Nephron (organoid): ENCODE results near the gene MACROD2.

ENCODE experiments used
- H3K27ac Mint-ChIP-seq, 3 experiments: 2 replicates each; pipeline ENCODE4 v1.8.0; 2020; ENCODE audit warnings: mixed read lengths in 3 of 3, mild to moderate bottlenecking in 2 of 3, moderate library complexity in 1 of 3
- H3K27me3 Mint-ChIP-seq: 2 replicates; pipeline ENCODE4 v1.8.0; 2021; ENCODE audit warnings: low read depth, mild to moderate bottlenecking, moderate library complexity, mixed read lengths
- H3K36me3 Mint-ChIP-seq: 2 replicates; pipeline ENCODE4 v1.8.0; 2020; ENCODE audit warnings: low read depth, mixed read lengths
- H3K4me1 Mint-ChIP-seq: 2 replicates; pipeline ENCODE4 v1.8.0; 2020; ENCODE audit warnings: mixed read lengths
- H3K4me3 Mint-ChIP-seq, 3 experiments: 2 replicates each; pipeline ENCODE4 v1.8.0; 2020; ENCODE audit warnings: mild to moderate bottlenecking in 3 of 3, mixed read lengths in 3 of 3, moderate library complexity in 2 of 3
- H3K9me3 Mint-ChIP-seq: 2 replicates; pipeline ENCODE4 v1.8.0; 2020; ENCODE audit warnings: mixed read lengths
- CTCF ChIP-seq, 3 experiments: fragments of 200-600 bp; sonication (generic); IDR thresholded peaks; one replicate each; pipeline ENCODE4 v1.5.0; 2021; ENCODE audit warnings: antibody characterized with exemption in 3 of 3; ENCODE audit not compliant: unreplicated experiment in 3 of 3

MACROD2 gene

GRCh38 chr20:15179781-15180180, 1184.5 kb downstream of the MACROD2 start:
- H3K4me3 Mint-ChIP-seq, result no peak overlapping the region
- H3K27ac Mint-ChIP-seq, result no peak overlapping the region

GRCh38 chr20:15185322-15185721, 1190.0 kb downstream of the MACROD2 start:
- Mint-ChIP-seq H3K27ac (no peak overlapping the region), H3K9me3 (no peaks in the 10 kb centered on the region), H3K4me1 (peaks cover 7% of the 10 kb centered on the region), H3K4me3 (no peak overlapping the region), H3K36me3 (no peaks in the 10 kb centered on the region), H3K27me3 (no peaks in the 10 kb centered on the region)
- no peak for TF ChIP-seq CTCF (IDR thresholded peaks at IDR 0.05; ENCODE audit: unreplicated experiment in 3 of 3)

More at GRCh38 chr20:15179781-15180180, 1184.5 kb downstream of the MACROD2 start:
- Mint-ChIP-seq H3K27me3 (peaks cover 3% of the 10 kb centered on the region), H3K4me1 (peaks cover 7% of the 10 kb centered on the region), H3K9me3 (no peaks in the 10 kb centered on the region), H3K36me3 (no peaks in the 10 kb centered on the region)
- no peak for TF ChIP-seq CTCF (IDR thresholded peaks at IDR 0.05; ENCODE audit: unreplicated experiment in 3 of 3)

- no peaks in the 10 kb centered on the region for H3K36me3 Mint-ChIP-seq
- H3K9me3 Mint-ChIP-seq, result no peaks in the 10 kb centered on the region
- H3K4me1 Mint-ChIP-seq, result peaks cover 7% of the 10 kb centered on the region
- H3K4me3 Mint-ChIP-seq, result no peak overlapping the region
- H3K27me3 Mint-ChIP-seq, result no peaks in the 10 kb centered on the region
- no peak overlapping the region for H3K27ac Mint-ChIP-seq
- TF ChIP-seq CTCF (IDR thresholded peaks at IDR 0.05; ENCODE audit: unreplicated experiment in 3 of 3), result no peak
These were observed 1190.6 kb downstream of the MACROD2 start for GRCh38 chr20:15185913-15186312.

- H3K9me3 Mint-ChIP-seq, result no peaks in the 10 kb centered on the region
- H3K27ac Mint-ChIP-seq, result no peak overlapping the region
- no peak overlapping the region for H3K4me3 Mint-ChIP-seq
- no peak for TF ChIP-seq CTCF (IDR thresholded peaks at IDR 0.05; ENCODE audit: unreplicated experiment in 3 of 3)
- no peaks in the 10 kb centered on the region for H3K27me3 Mint-ChIP-seq
- H3K4me1 Mint-ChIP-seq, result no peaks in the 10 kb centered on the region
- H3K36me3 Mint-ChIP-seq, result no peaks in the 10 kb centered on the region
These were observed 1192.3 kb downstream of the MACROD2 start for GRCh38 chr20:15187612-15188011.

- no peaks in the 10 kb centered on the region for H3K27me3 Mint-ChIP-seq
- TF ChIP-seq CTCF (IDR thresholded peaks at IDR 0.05; ENCODE audit: unreplicated experiment in 3 of 3), result no peak
- no peak overlapping the region for H3K4me3 Mint-ChIP-seq
- no peaks in the 10 kb centered on the region for H3K4me1 Mint-ChIP-seq
- H3K27ac Mint-ChIP-seq, result no peak overlapping the region
- H3K36me3 Mint-ChIP-seq, result no peaks in the 10 kb centered on the region
- H3K9me3 Mint-ChIP-seq, result no peaks in the 10 kb centered on the region
These were observed 1193.1 kb downstream of the MACROD2 start for GRCh38 chr20:15188415-15188814.

GRCh38 chr20:15191082-15191723, 1195.9 kb downstream of the MACROD2 start:
- TF ChIP-seq CTCF (IDR thresholded peaks at IDR 0.05; ENCODE audit: unreplicated experiment in 3 of 3), result no peak
- Mint-ChIP-seq H3K4me1 (no peaks in the 10 kb centered on the region), H3K36me3 (no peaks in the 10 kb centered on the region), H3K27me3 (no peaks in the 10 kb centered on the region), H3K27ac (no peak overlapping the region), H3K4me3 (no peak overlapping the region), H3K9me3 (no peaks in the 10 kb centered on the region)
